ENCODE measurements around the gene SORL1. TPM values are rescaled to one million over a fixed set of nuclear protein-coding genes. Genes with fewer than 3 reads are reported as not detected.

Gene SORL1
- total and polyA plus RNA-seq, 2 of the 8 experiments (the other 6 are each of a cell fraction or from before 2014, with no cell fraction given): 38.1 to 65.5 TPM

- TF ChIP-seq SIRT6 (IDR thresholded peaks at IDR 0.05; ENCODE audit: low read length) (no peak), CHD1 (IDR thresholded peaks at IDR 0.05; ENCODE audit: low read depth, low read length) (no peak), SIX5 (IDR thresholded peaks at IDR 0.05; ENCODE audit: low read depth, low read length) (no peak), CBX8 (IDR thresholded peaks at IDR 0.05; ENCODE audit: borderline replicate concordance, low read depth, low read length) (no peak), EGR1 (IDR thresholded peaks at IDR 0.05; ENCODE audit: borderline replicate concordance, low read depth, low read length) (no peak), POLR2AphosphoS5 (IDR thresholded peaks at IDR 0.05; ENCODE audit: low read depth, low read length) (no peak), NANOG (IDR thresholded peaks at IDR 0.05; ENCODE audit: insufficient read depth, low read depth, low read length, poor library complexity, severe bottlenecking) (no peak), SP1 (IDR thresholded peaks at IDR 0.05; ENCODE audit: low read depth, low read length) (no peak)
Observed at GRCh38 chr11:121571506-121571905, 119.4 kb downstream of the SORL1 start (continued).

All from H1 (cell line).